ENCODE measurements around the gene ACSL4.

Gene ACSL4

GRCh38 chrX:109774136-109774535, 41.1 kb upstream of the ACSL4 start:
- no peak overlapping the region for H3K4me3 ChIP-seq (replicated peaks; ENCODE audit: low read depth, low read length)
- TF ChIP-seq CTCF (IDR thresholded peaks at IDR 0.05; ENCODE audit: low read depth, low read length, missing control alignments), result no peak
- DNase-seq (ENCODE audit: extremely low read depth, low read depth), result no peak

GRCh38 chrX:109773374-109773773, 40.3 kb upstream of the ACSL4 start:
- no peak overlapping the region for H3K4me3 ChIP-seq (replicated peaks; ENCODE audit: low read depth, low read length)
- no peak for TF ChIP-seq CTCF (IDR thresholded peaks at IDR 0.05; ENCODE audit: low read depth, low read length, missing control alignments)
- no peak for DNase-seq (ENCODE audit: extremely low read depth, low read depth)

- no peak for DNase-seq (ENCODE audit: extremely low read depth, low read depth)
- no peak for TF ChIP-seq CTCF (IDR thresholded peaks at IDR 0.05; ENCODE audit: low read depth, low read length, missing control alignments)
- H3K4me3 ChIP-seq (replicated peaks; ENCODE audit: low read depth, low read length), result no peak overlapping the region
Measured at GRCh38 chrX:109770780-109771179, 37.7 kb upstream of the ACSL4 start.

GRCh38 chrX:109760922-109761250, 27.8 kb upstream of the ACSL4 start:
- no peak overlapping the region for H3K4me3 ChIP-seq (replicated peaks; ENCODE audit: low read depth, low read length)
- TF ChIP-seq CTCF (IDR thresholded peaks at IDR 0.05; ENCODE audit: low read depth, low read length, missing control alignments), result no peak
- DNase-seq (ENCODE audit: extremely low read depth, low read depth), result no peak

- H3K4me3 ChIP-seq (replicated peaks; ENCODE audit: low read depth, low read length), result no peak overlapping the region
- no peak for TF ChIP-seq CTCF (IDR thresholded peaks at IDR 0.05; ENCODE audit: low read depth, low read length, missing control alignments)
- no peak for DNase-seq (ENCODE audit: extremely low read depth, low read depth)
Measured at GRCh38 chrX:109760209-109760921, 27.3 kb upstream of the ACSL4 start.

- no peak overlapping the region for H3K4me3 ChIP-seq (replicated peaks; ENCODE audit: low read depth, low read length)
- DNase-seq (ENCODE audit: extremely low read depth, low read depth), result no peak
- no peak for TF ChIP-seq CTCF (IDR thresholded peaks at IDR 0.05; ENCODE audit: low read depth, low read length, missing control alignments)
Measured at GRCh38 chrX:109753256-109753655, 20.2 kb upstream of the ACSL4 start.

- no peak for TF ChIP-seq CTCF (IDR thresholded peaks at IDR 0.05; ENCODE audit: low read depth, low read length, missing control alignments)
- DNase-seq (ENCODE audit: extremely low read depth, low read depth), result no peak
- no peak overlapping the region for H3K4me3 ChIP-seq (replicated peaks; ENCODE audit: low read depth, low read length)
Measured at GRCh38 chrX:109751698-109752097, 18.6 kb upstream of the ACSL4 start.
